ENCODE measurements around the gene CENPH.

Gene CENPH

GRCh38 chr5:69245031-69245430 lies 55.6 kb downstream of the CENPH start:
- Histone ChIP-seq H3K4me2 (ENCODE audit: low read length) (no peak overlapping the region), H3K36me3 (ENCODE audit: insufficient read depth, low read length) (peaks cover 26% of the 10 kb centered on the region), H3K79me2 (ENCODE audit: insufficient read depth, low read length) (peaks cover 35% of the 10 kb centered on the region), H4K20me1 (ENCODE audit: insufficient read depth, low read length) (no peaks in the 10 kb centered on the region), H3K27me3 (ENCODE audit: insufficient read depth, low read length) (no peaks in the 10 kb centered on the region), H3K9me2 (ENCODE audit: low read depth, low read length) (no peaks in the 10 kb centered on the region), H3K27ac (ENCODE audit: low read depth, low read length, poor library complexity, severe bottlenecking) (no peak overlapping the region), H3K9ac (ENCODE audit: low read length) (no peak overlapping the region), H3K4me1 (ENCODE audit: insufficient read depth, low read length, severe bottlenecking) (no peaks in the 10 kb centered on the region), H3K9me3 (ENCODE audit: low read length) (no peaks in the 10 kb centered on the region; the same call in 1 of the 2 replicates), H2AFZ (ENCODE audit: low read length) (no peak overlapping the region), H3K4me3 (ENCODE audit: low read depth, low read length, poor library complexity, severe bottlenecking) (no peak overlapping the region), H3F3A (ENCODE audit: insufficient read depth, low read length) (no peaks in the 10 kb centered on the region)
- TF ChIP-seq CTCF (IDR thresholded peaks at IDR 0.05; ENCODE audit: low read length) (no peak), EZH2 (IDR thresholded peaks at IDR 0.05; ENCODE audit: borderline replicate concordance, low read length) (no peak)

GRCh38 chr5:69248019-69248418 lies 58.6 kb downstream of the CENPH start:
- Histone ChIP-seq H3K4me1 (ENCODE audit: insufficient read depth, low read length, severe bottlenecking) (no peaks in the 10 kb centered on the region), H3F3A (ENCODE audit: insufficient read depth, low read length) (no peaks in the 10 kb centered on the region), H4K20me1 (ENCODE audit: insufficient read depth, low read length) (no peaks in the 10 kb centered on the region), H2AFZ (ENCODE audit: low read length) (no peak overlapping the region), H3K9me2 (ENCODE audit: low read depth, low read length) (no peaks in the 10 kb centered on the region), H3K36me3 (ENCODE audit: insufficient read depth, low read length) (peaks cover 8% of the 10 kb centered on the region), H3K27ac (ENCODE audit: low read depth, low read length, poor library complexity, severe bottlenecking) (no peak overlapping the region), H3K79me2 (ENCODE audit: insufficient read depth, low read length) (peaks cover 35% of the 10 kb centered on the region), H3K9ac (ENCODE audit: low read length) (no peak overlapping the region), H3K27me3 (ENCODE audit: insufficient read depth, low read length) (no peaks in the 10 kb centered on the region), H3K9me3 (ENCODE audit: low read length) (no peaks in the 10 kb centered on the region; the same call in 1 of the 2 replicates), H3K4me3 (ENCODE audit: low read depth, low read length, poor library complexity, severe bottlenecking) (no peak overlapping the region), H3K4me2 (ENCODE audit: low read length) (no peak overlapping the region)
- no peak for TF ChIP-seq EZH2 (IDR thresholded peaks at IDR 0.05; ENCODE audit: borderline replicate concordance, low read length)
- no peak for TF ChIP-seq CTCF (IDR thresholded peaks at IDR 0.05; ENCODE audit: low read length)

- H3K4me2 ChIP-seq (ENCODE audit: low read length): no peak overlapping the region
- peaks cover 11% of the 10 kb centered on the region; the same call in 1 of the 2 replicates for H3K36me3 ChIP-seq (ENCODE audit: insufficient read depth, low read length)
These were observed 61.2 kb downstream of the CENPH start for GRCh38 chr5:69250593-69250992.

More at GRCh38 chr5:69250593-69250992, 61.2 kb downstream of the CENPH start:
- Histone ChIP-seq H3K9me2 (ENCODE audit: low read depth, low read length) (no peaks in the 10 kb centered on the region), H3K9me3 (ENCODE audit: low read length) (no peaks in the 10 kb centered on the region; the same call in 1 of the 2 replicates), H3F3A (ENCODE audit: insufficient read depth, low read length) (no peaks in the 10 kb centered on the region), H3K4me1 (ENCODE audit: insufficient read depth, low read length, severe bottlenecking) (no peaks in the 10 kb centered on the region), H2AFZ (ENCODE audit: low read length) (no peak overlapping the region), H3K9ac (ENCODE audit: low read length) (no peak overlapping the region), H4K20me1 (ENCODE audit: insufficient read depth, low read length) (no peaks in the 10 kb centered on the region), H3K27me3 (ENCODE audit: insufficient read depth, low read length) (no peaks in the 10 kb centered on the region), H3K4me3 (ENCODE audit: low read depth, low read length, poor library complexity, severe bottlenecking) (no peak overlapping the region), H3K27ac (ENCODE audit: low read depth, low read length, poor library complexity, severe bottlenecking) (no peak overlapping the region), H3K79me2 (ENCODE audit: insufficient read depth, low read length) (peaks cover 25% of the 10 kb centered on the region)
- TF ChIP-seq CTCF (IDR thresholded peaks at IDR 0.05; ENCODE audit: low read length): no peak
- TF ChIP-seq EZH2 (IDR thresholded peaks at IDR 0.05; ENCODE audit: borderline replicate concordance, low read length): no peak
